AG09319 (cell line): ENCODE measurements around the gene GALNS.

Experiments used
- DNase-seq: peaks from one replicate; pipeline ENCODE4 v3.0.0-alpha.2; 2010; ENCODE audit warnings: low read depth; ENCODE audit errors: extremely low read depth
- CTCF ChIP-seq: IDR thresholded peaks from 2 replicates; pipeline ENCODE4 v1.5.1; 2011; ENCODE audit warnings: low read depth, mild to moderate bottlenecking, inconsistent platforms, low read length, moderate library complexity

Gene GALNS

GRCh38 chr16:88819126-88819525 is 37.6 kb downstream of the GALNS start:
- no peak for TF ChIP-seq CTCF
- DNase-seq, result no peak

DNA sequence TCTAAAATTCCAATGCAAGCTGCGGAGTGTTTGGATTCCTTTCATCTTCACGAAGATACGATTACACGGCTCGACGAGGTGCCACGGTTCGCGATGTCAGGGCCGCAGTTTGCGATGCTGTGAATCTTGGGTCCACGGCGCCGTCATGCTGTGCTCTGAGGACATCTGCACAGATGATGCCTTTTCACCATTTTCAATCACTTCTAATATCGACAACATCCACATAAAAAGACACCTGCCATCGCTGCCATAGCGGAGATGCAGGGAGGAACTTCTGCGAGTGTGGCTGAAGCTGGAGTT is 38.2 kb downstream of the GALNS start:
- no peak for TF ChIP-seq CTCF
- DNase-seq, result no peak

DNA sequence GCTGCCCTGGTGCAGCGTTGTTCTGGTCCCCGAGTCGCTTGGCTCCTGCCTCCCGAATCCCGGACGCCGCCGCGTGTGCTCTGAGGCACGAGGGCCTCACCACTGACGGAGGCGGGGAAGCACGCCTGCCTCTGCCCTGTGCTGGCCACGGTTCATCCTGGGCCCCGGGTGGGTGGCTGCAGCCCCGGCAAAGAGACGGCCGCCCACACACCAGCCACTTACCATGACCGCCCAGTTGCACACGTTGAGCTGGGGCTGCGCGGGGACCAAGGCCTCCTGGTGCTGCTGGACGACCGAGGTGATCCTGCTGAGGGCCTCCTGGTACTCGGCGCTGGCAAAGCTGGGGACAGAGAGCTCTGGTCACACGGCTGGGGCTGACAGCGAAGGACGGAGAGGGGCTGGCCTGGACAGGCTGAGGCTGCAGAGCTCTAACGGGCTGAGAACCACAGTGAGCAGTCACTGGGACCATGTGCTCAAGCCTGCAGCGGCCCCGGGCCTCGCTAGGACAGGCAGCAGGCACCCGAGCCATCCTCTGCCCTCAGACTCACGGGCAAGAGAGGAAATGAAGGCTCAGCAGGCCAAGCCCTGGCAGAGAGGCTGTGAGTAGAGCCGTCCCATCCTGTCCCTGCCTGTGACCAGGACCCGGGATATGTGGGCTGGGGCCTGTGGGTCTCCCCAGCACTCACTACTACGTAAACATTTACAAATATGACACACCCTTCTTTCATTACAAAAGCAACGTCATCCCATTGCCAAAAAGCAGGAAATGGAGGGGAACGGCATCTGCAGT is 38.8 kb downstream of the GALNS start:
- no peak for DNase-seq
- TF ChIP-seq CTCF, result no peak

DNA sequence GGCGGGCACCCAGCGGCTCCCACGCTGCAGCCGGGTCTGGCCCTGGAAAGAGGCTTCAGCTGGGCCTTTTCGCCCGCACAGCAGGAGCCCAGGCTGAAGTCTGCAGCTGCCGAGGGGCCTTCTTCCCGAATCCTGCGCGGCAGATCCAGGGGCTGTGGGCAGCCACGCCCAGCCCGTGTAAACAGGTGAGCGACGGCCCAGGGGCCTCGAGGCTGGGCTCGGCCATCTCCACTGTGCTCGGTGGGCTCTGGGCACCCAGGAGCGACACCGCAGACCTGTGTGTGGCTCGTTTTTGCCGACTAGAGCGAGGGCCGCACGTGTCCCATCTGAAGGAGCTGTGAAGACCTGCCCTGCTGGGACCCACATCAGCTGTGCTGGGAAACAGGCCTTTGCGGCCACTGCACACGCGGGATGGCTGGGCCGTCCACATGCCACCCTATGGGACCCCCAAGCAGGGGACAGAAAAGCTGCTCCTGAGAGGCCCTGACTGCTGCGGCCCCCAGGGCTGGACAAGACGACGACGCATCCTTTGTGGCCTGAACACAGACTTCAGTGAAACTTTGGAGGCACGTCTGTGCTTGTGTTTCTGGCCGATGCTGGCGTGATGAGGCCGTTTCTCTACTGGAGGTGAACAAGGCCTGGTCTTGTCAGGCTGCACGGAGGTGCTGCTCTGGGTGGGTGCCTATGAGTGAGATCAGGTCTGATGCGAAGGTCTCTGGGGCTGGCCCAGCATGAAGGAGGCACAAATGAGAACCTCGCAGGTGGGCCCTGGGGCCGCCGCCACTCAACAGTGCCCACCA is 39.8 kb downstream of the GALNS start:
- TF ChIP-seq CTCF, result no peak

DNA sequence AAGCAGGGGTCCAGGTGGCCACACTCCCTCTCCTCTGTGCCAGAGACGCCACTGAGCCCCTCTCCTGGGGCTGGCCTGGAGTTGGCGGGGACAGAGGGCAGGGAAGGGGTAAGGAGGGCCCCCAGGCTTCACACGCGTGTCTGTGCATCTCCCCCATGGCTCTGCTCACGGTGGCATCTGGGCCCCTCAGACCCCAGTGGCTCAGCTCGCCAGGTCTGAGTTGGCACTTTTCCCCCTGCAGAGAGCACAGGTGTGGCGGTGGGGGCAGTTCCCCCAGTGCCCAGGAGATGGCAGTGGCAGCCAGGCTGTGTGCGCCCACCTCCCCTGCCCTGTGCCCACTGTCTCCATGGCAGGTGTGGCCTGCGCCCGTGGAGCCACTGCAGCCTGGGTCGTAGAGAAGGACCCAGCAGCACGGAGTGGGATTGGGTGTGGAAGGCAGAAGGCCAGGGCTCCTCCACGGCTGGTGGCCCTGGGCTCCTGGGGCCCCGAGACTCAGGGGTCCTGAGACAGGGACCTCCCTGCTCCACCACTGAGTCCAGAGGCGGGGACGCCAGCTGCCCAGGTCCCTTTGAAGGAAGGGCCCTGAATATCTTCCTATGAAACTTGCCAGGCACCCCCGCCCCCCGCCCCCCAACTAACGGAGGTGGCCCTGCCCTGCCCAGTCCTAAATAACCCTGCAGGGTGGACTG is 40.7 kb downstream of the GALNS start:
- DNase-seq, result no peak
- TF ChIP-seq CTCF, result peak; percentile 63

More for the DNA sequence above, 39.8 kb downstream of the GALNS start:
- no peak for DNase-seq

- TF ChIP-seq CTCF, result no peak
- no peak for DNase-seq
These were observed 41.5 kb downstream of the GALNS start for GRCh38 chr16:88815227-88815626.

DNA sequence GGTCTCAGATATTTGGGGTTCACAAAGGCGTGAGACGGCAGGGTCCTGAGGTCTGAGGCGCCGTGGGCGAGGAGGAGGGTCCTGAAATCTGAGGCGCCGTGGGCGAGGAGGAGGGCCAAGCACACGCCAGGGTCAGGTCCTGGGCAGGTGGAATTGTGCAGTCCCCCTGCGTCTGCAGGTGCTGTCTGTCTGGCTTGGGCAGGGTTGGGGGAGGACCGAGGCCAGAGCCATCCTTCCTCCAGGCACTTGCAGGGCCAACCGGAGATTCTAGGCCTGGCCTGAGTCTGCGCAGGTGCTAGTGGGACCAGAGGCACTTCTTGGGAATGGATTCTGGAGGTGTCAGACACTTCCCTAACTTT is 42.6 kb downstream of the GALNS start:
- no peak for TF ChIP-seq CTCF
- DNase-seq, result no peak
